IMR-90 (cell line): ENCODE measurements around the gene GPR17.

Experiments
- CEBPB ChIP-seq: IDR thresholded peaks from 2 replicates; pipeline ENCODE4 v1.6.1; 2012; ENCODE audit warnings: low read depth, low read length, improper control_type of control experiment
- FOS ChIP-seq: fragments of 150-350 bp; IDR thresholded peaks from 2 replicates; pipeline ENCODE4 v1.6.1; 2016; ENCODE audit warnings: low read depth, low read length
- MAZ ChIP-seq: IDR thresholded peaks from 2 replicates; pipeline ENCODE4 v1.6.1; 2012; ENCODE audit warnings: low read depth, mild to moderate bottlenecking, low read length, improper control_type of control experiment, moderate library complexity, borderline replicate concordance
- RCOR1 ChIP-seq: IDR thresholded peaks from 2 replicates; pipeline ENCODE4 v1.6.1; 2012; ENCODE audit warnings: mild to moderate bottlenecking, low read length, improper control_type of control experiment; ENCODE audit not compliant: insufficient replicate concordance
- TF ChIP-seq, protein P1 (sequence below): fragments of 150-350 bp; IDR thresholded peaks from 2 replicates; pipeline ENCODE4 v1.6.1; 2017; ENCODE audit warnings: mild to moderate bottlenecking, antibody characterized with exemption, low read length, low read depth
- TF ChIP-seq, protein P2 (sequence below): conservative IDR thresholded peaks from 2 replicates; pipeline ENCODE4 v1.5.1; 2012; ENCODE audit warnings: mild to moderate bottlenecking, low read depth, low read length, improper control_type of control experiment

DNA sequence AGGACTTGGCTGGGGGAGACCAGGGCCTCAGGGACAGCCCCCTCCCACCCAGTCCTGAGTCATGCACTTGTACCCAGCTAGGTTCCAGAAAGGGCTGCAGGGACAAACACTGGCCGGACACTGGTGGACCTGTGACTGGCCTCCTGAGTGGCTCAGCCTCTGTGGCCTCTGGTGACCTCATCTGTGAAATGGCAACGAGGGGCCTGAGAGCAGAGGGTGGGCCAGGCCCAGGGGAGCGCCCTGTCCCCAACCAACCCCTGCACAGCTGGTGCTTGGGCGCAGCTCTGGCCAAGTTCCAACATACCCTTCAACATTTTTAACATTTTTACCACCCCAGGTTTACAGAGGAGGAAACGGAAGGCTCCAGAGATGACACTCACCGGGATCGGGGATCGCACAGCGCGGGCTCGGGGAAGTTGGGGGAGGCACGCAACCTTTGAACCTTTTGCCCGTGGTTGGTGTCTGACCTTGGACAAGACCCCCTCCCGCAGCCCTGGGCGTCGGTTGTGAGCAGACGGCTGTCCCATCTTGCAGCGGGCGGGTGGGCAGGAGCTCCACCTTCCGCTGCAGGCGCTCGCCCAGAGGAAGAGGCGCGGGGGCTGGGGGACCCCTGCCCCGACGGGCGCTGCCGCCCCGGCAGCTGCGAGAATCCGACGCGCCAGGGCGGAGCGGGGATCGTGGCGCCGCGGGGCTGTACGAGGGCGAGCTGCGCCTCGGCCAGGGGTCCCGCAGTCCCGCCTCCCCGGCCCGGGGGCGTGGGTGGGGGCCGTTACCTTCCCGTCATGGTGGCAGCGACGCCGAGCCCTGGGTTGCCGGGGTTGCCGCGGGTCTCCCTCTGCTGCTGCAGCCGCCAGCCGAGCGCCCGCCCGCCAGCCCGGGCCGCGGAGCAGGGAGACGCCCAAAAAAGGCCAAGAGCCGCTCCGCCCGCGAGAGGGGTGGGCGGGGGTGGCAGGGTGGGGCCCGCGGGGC is 28.6 kb downstream of the GPR17 start:
- TF ChIP-seq, protein P1, sequence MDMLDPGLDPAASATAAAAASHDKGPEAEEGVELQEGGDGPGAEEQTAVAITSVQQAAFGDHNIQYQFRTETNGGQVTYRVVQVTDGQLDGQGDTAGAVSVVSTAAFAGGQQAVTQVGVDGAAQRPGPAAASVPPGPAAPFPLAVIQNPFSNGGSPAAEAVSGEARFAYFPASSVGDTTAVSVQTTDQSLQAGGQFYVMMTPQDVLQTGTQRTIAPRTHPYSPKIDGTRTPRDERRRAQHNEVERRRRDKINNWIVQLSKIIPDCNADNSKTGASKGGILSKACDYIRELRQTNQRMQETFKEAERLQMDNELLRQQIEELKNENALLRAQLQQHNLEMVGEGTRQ = no peak
- TF ChIP-seq, protein P2, sequence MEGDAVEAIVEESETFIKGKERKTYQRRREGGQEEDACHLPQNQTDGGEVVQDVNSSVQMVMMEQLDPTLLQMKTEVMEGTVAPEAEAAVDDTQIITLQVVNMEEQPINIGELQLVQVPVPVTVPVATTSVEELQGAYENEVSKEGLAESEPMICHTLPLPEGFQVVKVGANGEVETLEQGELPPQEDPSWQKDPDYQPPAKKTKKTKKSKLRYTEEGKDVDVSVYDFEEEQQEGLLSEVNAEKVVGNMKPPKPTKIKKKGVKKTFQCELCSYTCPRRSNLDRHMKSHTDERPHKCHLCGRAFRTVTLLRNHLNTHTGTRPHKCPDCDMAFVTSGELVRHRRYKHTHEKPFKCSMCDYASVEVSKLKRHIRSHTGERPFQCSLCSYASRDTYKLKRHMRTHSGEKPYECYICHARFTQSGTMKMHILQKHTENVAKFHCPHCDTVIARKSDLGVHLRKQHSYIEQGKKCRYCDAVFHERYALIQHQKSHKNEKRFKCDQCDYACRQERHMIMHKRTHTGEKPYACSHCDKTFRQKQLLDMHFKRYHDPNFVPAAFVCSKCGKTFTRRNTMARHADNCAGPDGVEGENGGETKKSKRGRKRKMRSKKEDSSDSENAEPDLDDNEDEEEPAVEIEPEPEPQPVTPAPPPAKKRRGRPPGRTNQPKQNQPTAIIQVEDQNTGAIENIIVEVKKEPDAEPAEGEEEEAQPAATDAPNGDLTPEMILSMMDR = no peak
- no peak for TF ChIP-seq FOS
- no peak for TF ChIP-seq MAZ
- no peak for TF ChIP-seq CEBPB
- no peak for TF ChIP-seq RCOR1
